ENCODE measurements around the gene EHMT2. TPM values are rescaled to one million over a fixed set of nuclear protein-coding genes. Genes with fewer than 3 reads are reported as not detected.

Gene EHMT2
- polyA plus RNA-seq, 2 of the 4 experiments (the other 2 are of a cell fraction): 15.4 to 32.3 TPM

DNA sequence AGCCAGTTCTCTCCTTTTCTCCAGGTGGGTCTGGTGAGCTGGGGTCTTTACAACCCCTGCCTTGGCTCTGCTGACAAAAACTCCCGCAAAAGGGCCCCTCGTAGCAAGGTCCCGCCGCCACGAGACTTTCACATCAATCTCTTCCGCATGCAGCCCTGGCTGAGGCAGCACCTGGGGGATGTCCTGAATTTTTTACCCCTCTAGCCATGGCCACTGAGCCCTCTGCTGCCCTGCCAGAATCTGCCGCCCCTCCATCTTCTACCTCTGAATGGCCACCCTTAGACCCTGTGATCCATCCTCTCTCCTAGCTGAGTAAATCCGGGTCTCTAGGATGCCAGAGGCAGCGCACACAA lies 47.6 kb upstream of the EHMT2 start:
- WGBS (ENCODE audit: missing lambda C conversion rate): 73% methylated on average over 9 of the region's 9 CpGs
- ChIA-PET CTCF (no interaction called here), POLR2A (interaction anchor here (1.0 to 1.6 kb wide), 2 partner anchors 43 to 47 kb away, joined by 5 to 14 read pairs; partner anchors contain the start of gene EHMT2)
- Histone ChIP-seq H3K4me2 (peak overlapping the region; percentile 70), H3K4me1 (peaks cover 31% of the 10 kb centered on the region), H3K9me3 (no peaks in the 10 kb centered on the region), H3K27ac (peak overlapping the region; percentile 17 to 83; a peak in 4 of 6 replicates), H3K4me3 (no peak overlapping the region)
- TF ChIP-seq JUN (IDR thresholded peaks at IDR 0.05) (no peak), ZSCAN20 (CRISPR knock-in tag; IDR thresholded peaks at IDR 0.05) (no peak), CBX2 (IDR thresholded peaks at IDR 0.05; ENCODE audit: borderline replicate concordance, low read depth) (no peak), GATA3 (IDR thresholded peaks at IDR 0.05; ENCODE audit: borderline replicate concordance) (no peak), MAFK (IDR thresholded peaks at IDR 0.05; ENCODE audit: partially characterized antibody) (no peak)
- no peak for ATAC-seq
- DNase-seq (ENCODE audit: low read depth in 1 of 2, low spot score in 1 of 2): no peak
- FAIRE-seq: no peak

GRCh38 chr6:31943742-31944141 lies 46.2 kb upstream of the EHMT2 start:
- TF ChIP-seq RNF2 (IDR thresholded peaks at IDR 0.05; ENCODE audit: borderline replicate concordance, low read depth) (no peak), CEBPB (IDR thresholded peaks at IDR 0.05) (no peak), FOXS1 (CRISPR knock-in tag; IDR thresholded peaks at IDR 0.05) (no peak), E2F6 (IDR thresholded peaks at IDR 0.05; ENCODE audit: borderline replicate concordance, low read depth) (no peak)
- no peak for ATAC-seq
- CTCF ChIA-PET: interaction anchor here (2.7 kb wide), 1 partner anchor 9 kb away, joined by 16 read pairs; no protein-coding TSS in a partner anchor
- H3K4me2 ChIP-seq: no peak overlapping the region
- no peaks in the 10 kb centered on the region for H3K9me3 ChIP-seq
- DNase-seq (ENCODE audit: low read depth in 1 of 2, low spot score in 1 of 2): no peak
- no peak overlapping the region for H3K4me3 ChIP-seq
- FAIRE-seq: no peak
- H3K4me1 ChIP-seq: peaks cover 32% of the 10 kb centered on the region
- 83% methylated on average over 2 of the region's 3 CpGs for WGBS (ENCODE audit: missing lambda C conversion rate)
- H3K27ac ChIP-seq: no peak overlapping the region
- POLR2A ChIA-PET: no interaction called here

DNA sequence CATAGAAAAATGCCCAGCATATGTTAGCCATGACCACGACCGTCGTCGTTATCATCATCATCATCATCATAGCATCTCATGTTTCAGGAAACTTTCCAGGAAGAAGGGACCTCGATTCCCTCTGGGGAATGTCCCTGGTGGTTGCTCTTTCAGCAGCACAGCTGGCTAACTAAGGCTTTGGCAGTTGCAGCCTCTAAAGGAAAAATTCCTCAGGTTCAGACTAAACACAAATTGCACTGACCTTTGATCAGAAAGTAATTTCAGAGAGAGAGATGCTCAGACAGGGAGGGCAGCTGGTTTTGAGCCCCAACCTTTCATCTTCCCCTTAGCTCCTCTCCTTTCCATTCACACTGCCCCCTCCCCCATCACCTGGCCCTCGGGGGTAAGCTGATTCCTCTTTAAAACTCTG lies 42.8 kb upstream of the EHMT2 start:
- ChIA-PET POLR2A (interaction anchor here (1.2 kb wide), 1 partner anchor 12 kb away, joined by 4 read pairs; no protein-coding TSS in a partner anchor), CTCF (interaction anchor here (0.5 to 2.9 kb wide), 4 partner anchors 12 to 244 kb away, joined by 3 to 11 read pairs (median 3); no protein-coding TSS in a partner anchor)
- Histone ChIP-seq H3K4me2 (peak overlapping the region; percentile 35; the same call in 2 of the 3 replicates), H3K27ac (peak overlapping the region in 1 of 2 experiments; percentile 50; a peak in 2 of 6 replicates), H3K4me1 (peaks cover 21% of the 10 kb centered on the region), H3K4me3 (no peak overlapping the region), H3K9me3 (no peaks in the 10 kb centered on the region)
- ATAC-seq: peak in 1 of 2 experiments; percentile 16; a peak in 1 of 6 replicates
- 14% methylated on average over 3 of the region's 6 CpGs for WGBS (ENCODE audit: missing lambda C conversion rate)
- no peak for DNase-seq (ENCODE audit: low read depth in 1 of 2, low spot score in 1 of 2)
- FAIRE-seq: no peak
- no peak for TF ChIP-seq E2F6 (IDR thresholded peaks at IDR 0.05; ENCODE audit: borderline replicate concordance, low read depth)
- TF ChIP-seq HOXB13 (CRISPR knock-in tag; IDR thresholded peaks at IDR 0.05; ENCODE audit: low read depth): no peak
- no peak for TF ChIP-seq CEBPB (IDR thresholded peaks at IDR 0.05)
- TF ChIP-seq ZSCAN20 (CRISPR knock-in tag; IDR thresholded peaks at IDR 0.05): no peak
- no peak for TF ChIP-seq FOSB (CRISPR knock-in tag; IDR thresholded peaks at IDR 0.05)
- TF ChIP-seq BHLHE40 (IDR thresholded peaks at IDR 0.05; ENCODE audit: low read depth, low read length): no peak
- no peak for TF ChIP-seq JUN (IDR thresholded peaks at IDR 0.05)
- TF ChIP-seq POLR2AphosphoS2 (conservative IDR thresholded peaks at IDR 0.05; ENCODE audit: low read length): no peak
- TF ChIP-seq REST (IDR thresholded peaks at IDR 0.05): no peak
- TF ChIP-seq HEYL (CRISPR knock-in tag; IDR thresholded peaks at IDR 0.05): no peak
- TF ChIP-seq NPAS2 (CRISPR knock-in tag; IDR thresholded peaks at IDR 0.05; ENCODE audit: borderline replicate concordance): no peak
- no peak for TF ChIP-seq MYC (IDR thresholded peaks at IDR 0.05; ENCODE audit: borderline replicate concordance, low read length)
- no peak for TF ChIP-seq RARB (CRISPR knock-in tag; IDR thresholded peaks at IDR 0.05)
- no peak for TF ChIP-seq FOXS1 (CRISPR knock-in tag; IDR thresholded peaks at IDR 0.05)
- TF ChIP-seq JUNB (IDR thresholded peaks at IDR 0.05): no peak
- no peak for TF ChIP-seq RNF2 (IDR thresholded peaks at IDR 0.05; ENCODE audit: borderline replicate concordance, low read depth)
- TF ChIP-seq CBX2 (IDR thresholded peaks at IDR 0.05; ENCODE audit: borderline replicate concordance, low read depth): no peak
- TF ChIP-seq, protein P1, sequence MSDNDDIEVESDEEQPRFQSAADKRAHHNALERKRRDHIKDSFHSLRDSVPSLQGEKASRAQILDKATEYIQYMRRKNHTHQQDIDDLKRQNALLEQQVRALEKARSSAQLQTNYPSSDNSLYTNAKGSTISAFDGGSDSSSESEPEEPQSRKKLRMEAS (IDR thresholded peaks at IDR 0.05): no peak
- TF ChIP-seq USF2 (IDR thresholded peaks at IDR 0.05): no peak
- TF ChIP-seq ELK1 (IDR thresholded peaks at IDR 0.05; ENCODE audit: low read depth, low read length): no peak

All from A549 (cell line).